Fibroblast of lung (primary cell): ENCODE measurements around the gene APOL3.

Source experiments
- CTCF ChIP-seq, 2 donors: IDR thresholded peaks in 1 of 2; conservative IDR thresholded peaks in 1 of 2; 1 replicate in 1 of 2; 2 replicates in 1 of 2; pipeline ENCODE4 v1.5.1; 2011 to 2012; ENCODE audit warnings: low read length in 2 of 2, control low read depth in 1 of 2, inconsistent platforms in 1 of 2, low read depth in 1 of 2, mild to moderate bottlenecking in 1 of 2
- EZH2 ChIP-seq: IDR thresholded peaks from 2 replicates; pipeline ENCODE4 v1.5.1; 2012; ENCODE audit warnings: low read length, control low read depth, mild to moderate bottlenecking; ENCODE audit errors: missing control alignments

DNA sequence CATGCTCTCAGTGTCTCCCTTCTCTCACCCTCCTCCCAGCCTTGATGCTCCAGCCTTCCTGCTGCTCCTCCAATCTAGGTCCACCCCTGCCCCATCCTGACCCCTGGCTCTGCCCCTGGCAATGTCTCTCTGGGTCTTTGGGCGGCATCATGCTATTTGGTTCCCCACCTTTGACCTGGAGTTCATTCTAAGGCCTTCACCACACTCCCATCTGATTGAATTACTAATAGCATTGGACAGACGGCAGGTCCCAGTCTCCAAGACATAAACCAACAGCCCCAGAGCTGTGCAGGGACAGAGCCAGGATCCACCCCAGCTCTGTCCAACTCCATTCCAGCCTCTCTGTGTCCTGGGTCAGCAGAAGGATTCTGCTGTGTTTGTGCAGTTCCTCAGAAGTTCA lies 33.8 kb upstream of the APOL3 start:
- no peak for TF ChIP-seq CTCF (conservative IDR thresholded peaks at IDR 0.05 in 1 of 2, IDR thresholded peaks at IDR 0.05 in 1 of 2; ENCODE audit: low read depth in 1 of 2, low read length in 2 of 2)
- no peak for TF ChIP-seq EZH2
